Activated T-helper 1 cell treated with Interleukin-2 at 50 U/mL for 16 hours (primary cell): ENCODE measurements around the gene CYS1.
"Not testable (repeated sequence)": the region's sequence is repeated elsewhere in the genome, so short reads cannot be mapped to it uniquely, and the experiment has no call there.

Experiments used
- DNase-seq: peaks from one replicate; pipeline ENCODE4 v3.0.0-alpha.2; 2020; ENCODE audit warnings: low read depth

CYS1 gene

DNA sequence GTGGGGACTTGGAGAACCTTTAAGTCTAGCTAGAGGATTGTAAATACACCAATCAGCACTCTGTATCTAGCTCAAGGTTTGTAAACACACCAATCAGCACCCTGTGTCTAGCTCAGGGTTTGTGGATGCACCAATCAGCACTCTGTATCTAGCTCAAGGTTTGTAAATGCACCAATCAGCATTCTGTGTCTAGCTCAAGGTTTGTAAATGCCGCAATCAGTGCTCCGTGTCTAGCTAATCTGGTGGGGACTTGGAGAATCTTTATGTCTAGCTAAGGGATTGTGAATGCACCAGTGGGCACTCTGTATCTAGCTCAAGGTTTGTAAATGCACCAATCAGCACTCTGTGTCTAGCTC is 11.7 kb upstream of the CYS1 start:
- not testable (repeated sequence) for DNase-seq

DNA sequence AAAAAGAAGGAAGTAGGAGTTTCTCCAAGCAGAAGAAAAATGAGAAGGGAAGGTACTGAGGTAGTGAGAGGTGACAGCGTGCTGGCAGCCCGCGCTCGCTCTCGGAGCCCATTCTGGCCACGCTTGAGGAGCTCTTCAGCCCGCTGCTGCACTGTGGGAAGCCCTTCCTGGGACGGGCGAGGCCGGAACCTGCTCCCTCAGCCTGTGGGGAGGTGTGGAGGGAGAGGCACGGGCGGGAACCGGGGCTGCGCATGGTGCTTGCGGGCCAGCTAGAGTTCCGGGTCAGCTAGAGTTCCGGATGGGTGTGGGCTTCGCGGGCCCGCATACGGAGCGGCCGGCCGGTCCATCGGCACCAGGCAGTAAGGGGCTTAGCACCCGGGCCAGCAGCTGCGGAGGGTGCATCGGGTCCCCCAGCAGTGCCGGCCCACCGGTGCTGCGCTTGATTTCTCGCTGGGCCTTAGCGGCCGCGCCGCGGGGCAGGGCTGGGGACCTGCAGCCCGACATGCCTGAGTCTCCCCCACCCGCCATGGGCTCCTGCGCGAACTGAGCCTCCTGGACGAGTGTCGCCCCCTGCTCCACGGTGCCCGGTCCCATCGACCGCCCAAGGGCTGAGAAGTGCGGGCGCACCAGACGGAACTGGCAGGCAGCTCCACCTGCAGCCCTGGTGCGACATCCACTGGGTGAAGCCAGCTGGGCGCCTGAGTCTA is 11.1 kb upstream of the CYS1 start:
- DNase-seq: no peak

DNA sequence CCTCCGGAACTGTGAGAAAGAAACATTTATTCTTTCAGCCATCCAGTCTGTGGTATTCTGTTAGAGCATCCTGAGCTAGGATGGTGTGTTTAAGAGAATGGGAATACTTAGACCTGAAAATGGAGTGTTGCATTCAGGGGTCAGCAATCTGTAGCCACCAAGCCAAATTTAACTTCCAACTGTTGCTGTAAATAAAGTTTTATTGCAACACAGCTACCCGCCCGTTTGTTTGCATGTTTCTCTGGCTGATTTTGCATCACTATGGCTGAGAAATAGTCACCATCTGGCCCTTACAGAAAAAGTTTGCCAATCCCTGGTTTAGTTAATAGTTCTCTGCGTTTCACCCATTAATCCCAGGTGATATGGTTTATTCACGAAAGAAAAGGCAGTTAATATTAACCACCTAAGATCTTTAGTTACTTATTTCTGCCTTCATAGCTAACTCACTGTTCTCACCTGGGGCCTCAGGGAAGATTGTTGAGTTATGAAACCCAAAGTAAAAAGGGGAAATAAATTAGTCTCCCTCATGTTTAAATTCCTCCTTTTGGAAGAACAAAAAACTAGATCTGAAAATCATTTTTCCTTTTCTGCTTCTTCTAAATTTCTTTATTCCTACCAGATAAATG is 9.5 kb upstream of the CYS1 start:
- DNase-seq: no peak

DNA sequence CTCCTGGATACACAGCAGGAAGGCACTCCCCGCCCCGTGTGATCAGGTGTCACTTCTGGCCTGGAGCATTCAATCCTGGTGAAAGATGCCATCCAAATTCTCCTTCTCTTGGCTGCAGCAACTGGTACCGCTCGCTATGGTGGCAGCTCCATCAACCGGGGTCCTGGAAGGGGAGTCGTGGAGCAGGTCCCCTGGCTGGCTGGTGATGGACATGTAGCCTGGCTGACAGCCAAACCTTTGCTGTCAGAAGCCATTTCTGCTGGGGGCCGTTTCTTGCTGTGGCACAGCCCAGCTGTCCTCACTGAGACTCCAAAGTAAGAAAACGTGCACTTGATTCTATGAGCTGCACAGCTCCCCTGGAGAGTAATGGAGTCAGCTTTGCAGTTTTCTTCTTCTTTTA is 7.1 kb upstream of the CYS1 start:
- no peak for DNase-seq

DNA sequence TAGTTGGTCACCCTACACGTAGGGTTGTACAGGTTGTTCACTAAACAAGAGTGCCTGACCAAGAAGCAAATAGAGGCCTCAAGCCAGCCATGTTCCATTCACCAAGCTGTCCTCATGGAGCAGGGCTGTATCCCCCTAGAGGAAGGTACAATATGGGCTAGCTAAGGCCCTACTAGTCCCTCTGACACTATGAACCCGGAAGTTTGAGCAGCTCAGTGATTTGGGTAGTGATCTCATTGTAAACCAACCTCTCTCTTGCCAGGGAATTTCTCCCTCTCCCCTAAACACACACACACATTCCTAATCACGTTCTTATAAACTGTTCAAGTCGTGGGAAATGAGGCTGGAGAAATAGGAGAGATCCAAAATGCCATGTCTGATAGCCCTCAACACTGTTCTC is 6.7 kb upstream of the CYS1 start:
- no peak for DNase-seq

DNA sequence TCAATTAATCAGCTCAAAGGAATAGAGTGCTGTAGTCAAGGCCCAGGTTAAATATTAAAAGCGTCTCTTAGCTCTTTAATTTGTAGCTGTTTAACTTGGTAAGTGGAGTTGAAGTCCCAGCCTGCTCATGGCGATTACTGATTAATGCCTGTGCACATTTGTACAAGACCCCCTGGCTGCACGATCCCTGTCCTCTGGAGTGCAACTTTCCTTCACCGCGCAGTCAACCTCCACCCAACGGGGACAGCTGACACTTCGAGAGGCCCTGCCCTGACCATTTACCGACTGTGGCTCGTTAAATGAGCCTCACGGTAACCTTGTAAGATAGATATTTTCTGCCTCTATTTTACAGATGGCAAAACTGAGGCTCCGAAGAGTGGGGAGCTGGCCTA is 5.5 kb upstream of the CYS1 start:
- no peak for DNase-seq

DNA sequence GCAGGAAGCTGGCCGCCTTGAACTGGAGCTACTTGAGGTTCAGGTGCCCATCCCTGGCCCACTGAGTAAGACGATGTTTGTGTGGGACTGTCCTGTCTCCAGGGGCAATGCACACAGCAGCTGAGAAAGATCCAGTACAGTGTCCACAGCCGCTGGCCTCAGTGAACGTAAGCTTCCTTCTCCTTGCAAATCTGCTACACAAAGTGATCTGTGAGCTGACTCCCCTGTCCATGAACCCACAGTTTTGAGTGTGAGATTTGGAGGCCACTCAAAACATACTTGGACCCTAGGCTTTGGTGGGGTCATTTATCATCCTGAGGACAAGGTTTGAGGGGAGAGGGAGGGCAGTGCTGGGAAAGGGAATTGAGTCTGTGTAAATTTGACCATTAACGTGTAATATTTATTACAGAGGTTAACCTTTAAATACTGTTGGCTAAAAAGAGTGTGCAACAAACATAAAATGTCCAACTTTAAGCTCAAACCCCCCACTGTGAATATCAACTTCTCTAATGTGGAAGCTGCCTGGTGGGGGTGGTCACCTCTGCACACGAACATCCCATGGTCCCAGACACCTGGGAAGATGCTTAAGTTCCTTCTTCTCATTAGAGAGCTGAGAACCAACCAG is 4.9 kb upstream of the CYS1 start:
- DNase-seq: no peak

DNA sequence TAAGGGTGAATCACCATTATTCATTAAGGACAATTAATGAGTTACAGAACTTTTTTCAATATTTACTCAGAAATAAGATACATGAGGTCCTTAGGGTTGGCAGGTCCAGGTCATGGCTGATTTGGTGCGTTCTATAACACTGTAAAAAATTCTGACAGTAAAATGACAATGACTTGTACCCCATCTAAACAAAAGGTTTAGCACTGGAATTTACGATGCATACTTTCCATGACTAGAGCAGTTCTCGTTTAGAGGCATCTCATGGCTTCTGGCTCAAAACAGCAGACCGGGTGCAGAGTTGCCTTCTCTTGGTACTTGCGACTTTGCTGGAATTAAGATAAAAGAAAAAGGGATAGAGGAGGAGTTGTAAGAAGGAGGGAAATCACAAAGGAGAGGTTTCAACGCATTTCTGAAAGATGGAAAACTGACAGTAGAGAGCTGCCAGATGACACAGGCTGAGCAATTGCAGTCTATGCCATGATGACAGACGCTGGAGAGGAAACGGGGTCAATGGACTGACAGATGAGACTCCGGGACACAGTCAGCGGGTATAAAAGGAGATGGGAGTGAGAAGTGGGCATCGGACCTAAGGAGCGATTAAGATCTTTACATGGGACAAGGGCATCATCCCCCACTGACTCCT is 4.1 kb upstream of the CYS1 start:
- DNase-seq: no peak

DNA sequence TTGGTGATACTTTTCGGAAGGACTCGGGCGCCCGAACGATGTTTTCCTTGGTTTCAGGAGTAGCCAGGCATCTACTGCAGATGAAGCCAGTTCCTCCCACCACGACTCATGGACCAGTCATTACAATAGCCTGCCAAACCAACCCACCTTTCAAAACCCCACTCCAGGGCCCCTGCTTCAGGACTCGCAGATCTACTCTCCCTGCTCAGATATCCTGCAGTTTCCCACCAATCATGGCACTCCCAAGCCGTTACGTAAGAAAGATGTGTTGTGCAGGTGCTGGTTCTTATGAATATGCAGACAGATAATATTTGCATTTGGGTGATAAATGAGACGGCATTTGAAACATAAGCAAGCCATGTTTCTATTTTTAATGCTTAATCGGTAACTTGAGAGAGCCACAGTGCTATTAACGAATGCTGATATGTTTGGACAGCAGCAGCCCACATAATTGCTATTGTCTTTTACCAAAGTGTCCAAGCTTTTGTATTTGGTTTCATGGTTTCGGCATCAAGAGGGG is 3.5 kb upstream of the CYS1 start:
- DNase-seq: no peak

DNA sequence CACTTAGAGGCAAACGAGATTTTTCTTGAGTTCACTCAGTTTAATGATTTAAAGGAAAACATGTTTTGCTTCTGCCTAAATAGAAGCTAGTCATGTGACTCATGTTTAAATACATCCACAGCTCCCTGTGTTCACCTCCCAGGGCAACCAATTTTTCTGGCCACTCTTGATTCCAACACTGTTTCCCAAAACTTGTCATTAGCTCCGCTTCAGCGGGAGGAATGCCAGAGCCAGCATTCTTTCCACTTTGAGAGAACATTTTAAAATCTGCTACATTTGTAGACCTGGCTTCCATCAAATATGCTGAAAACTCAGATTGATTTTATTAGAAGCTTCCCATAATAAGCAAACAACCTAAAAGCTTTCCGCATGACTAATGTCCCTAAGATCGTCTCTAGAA is 2.8 kb upstream of the CYS1 start:
- no peak for DNase-seq

DNA sequence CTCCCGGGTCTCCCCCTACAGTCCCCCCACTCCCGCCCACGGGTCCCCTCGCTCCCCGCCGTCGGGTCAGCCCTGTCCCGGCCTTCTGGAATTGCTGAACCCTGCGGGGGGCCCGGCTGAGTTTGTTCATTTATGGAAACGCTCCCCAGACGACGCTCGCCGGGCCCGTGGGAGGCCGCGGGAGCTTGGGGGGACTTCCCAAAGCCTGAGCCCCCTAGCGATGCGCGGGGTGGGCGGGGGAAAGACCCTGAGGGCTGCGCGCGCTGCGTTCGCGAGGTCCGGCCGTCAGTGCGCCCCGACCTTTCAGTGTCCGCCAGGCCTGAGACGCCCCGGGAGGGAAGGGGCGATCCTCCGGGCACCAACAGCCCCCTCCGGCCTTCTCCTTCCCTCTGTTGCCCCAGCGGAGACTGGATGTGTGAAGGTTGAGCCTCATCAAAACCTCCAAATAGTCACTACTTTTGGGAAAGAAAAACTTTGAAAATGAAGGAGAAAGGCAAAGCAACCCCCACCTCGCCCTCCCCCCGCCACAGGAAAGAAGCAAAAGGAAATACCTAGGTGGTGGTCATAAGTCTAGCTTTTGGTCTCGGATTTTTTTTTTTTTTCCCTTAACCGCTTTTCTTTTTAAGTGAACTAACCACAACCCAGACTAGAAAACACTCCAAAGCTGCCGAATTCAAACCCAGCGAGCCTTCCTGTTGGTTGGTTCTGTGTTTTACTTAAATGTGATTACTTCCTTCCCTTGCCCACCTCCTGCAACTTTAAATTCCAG is 509 bp upstream of the CYS1 start:
- no peak for DNase-seq

DNA sequence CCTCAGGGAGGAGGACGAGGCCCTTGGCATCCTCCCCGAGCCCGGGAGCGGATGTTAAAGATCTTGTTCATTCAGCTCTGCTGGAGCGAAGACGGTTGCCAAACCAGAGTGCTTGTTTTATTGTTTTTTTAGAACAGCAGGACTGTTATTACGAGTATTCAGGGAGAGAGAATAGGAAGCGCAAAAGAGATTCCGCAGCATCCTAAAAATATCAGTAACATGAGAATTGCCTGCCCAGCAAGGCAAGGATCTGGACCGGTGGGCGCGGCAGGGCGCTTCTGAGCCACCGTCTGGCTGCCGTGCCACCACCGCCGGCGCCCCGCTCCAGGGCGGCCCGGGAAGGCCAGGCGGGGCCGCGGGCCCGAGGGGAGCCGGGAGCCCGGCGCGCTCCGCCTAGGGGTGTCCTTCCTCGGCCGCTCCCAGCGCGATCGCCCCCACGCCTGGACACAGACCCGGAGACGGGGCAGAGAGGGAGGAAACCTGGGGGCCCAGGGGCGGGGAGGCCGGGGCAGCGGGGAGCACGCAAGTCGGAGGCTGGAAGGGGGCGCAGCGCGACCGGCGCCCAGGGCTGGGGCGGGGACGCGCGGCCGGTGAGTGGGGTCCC is 843 bp downstream of the CYS1 start:
- no peak for DNase-seq

DNA sequence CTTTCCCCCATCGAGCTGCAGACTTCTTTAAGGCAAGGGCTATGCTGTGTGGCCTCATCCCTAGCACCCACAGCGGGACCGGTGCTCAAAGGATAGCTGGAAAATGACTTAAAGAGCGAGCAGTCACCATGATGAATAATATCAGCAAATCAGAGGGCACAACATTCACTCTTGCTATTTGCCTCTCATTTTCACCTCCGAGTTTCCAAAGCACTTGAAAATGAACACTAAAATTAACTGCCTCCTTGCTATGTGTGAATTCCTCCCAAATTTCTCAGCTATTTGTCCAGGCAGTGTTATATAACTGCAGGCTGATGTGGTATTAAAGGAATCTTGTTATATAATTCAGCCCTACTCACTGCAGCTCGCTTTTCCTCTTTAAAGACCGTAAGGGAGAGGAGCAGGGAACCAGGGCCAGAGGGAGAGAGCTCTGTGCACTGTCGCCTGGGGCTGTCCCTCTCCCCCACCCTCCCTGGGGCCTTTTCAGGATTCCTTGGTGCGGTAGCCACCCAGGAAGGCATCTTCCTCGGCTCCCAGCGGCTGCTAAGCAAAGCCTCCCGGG is 1.4 kb downstream of the CYS1 start:
- DNase-seq: no peak

DNA sequence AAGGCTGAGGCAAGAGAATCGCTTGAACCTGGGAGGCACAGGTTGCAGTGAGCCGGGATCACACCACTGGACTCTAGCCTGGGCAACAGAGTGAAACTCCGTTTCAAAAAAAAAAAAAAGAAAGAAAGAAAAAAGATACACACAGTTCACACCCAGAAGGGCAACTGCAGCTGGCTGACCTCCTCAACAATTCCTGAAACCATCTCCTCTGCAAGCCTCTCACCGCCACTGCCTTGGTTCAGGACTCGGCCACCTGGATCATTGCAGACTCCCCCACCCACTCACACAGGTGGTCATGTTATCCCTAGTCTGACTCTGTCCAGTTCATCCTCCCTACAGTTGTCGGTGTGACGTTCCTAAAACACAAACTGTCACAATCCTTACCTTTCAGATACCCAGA is 2.2 kb downstream of the CYS1 start:
- no peak for DNase-seq

DNA sequence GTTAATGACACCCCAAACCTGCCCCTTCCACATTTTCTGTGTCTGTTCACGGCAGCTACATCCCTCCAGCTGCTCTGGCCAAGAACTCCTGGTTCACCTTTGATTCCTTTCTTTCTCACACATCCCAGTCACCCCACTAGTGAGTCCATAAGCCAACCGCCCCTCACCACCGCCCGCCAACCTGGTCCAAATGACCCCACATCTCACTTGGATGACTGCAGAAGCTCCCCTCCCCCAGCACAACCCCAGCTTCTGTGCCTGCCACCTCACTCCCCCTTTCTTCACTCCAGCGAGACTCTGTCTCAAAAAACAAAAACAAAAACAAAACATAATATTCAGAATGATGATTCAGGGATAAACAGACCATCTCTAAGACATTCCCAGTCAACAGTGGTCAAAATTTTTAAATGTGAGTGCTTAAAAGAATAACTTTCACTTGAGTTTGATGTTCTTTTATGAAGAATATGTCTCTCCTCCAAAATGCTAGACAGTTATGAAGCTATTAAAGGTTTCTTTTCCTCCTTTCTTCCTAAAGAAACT is 3.2 kb downstream of the CYS1 start:
- DNase-seq: no peak

DNA sequence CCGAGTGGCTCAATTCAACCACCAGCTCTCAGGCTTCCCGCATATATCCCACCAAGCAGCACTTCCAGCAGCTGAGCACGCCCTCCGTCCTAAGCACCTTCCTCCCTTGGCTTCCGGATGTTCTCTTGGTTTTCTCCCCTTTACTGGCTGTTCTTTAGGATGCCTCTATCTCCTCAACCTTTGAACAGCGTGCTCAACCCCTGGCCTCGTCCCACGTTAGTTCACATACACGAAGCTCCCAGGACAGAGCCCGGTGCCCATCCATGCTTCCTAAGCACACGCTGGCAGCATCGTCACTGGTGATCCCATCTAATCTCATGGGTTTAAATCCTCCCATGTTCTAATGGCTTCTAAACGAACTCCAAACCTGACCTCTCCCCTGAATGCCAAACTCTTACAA is 3.7 kb downstream of the CYS1 start:
- no peak for DNase-seq

DNA sequence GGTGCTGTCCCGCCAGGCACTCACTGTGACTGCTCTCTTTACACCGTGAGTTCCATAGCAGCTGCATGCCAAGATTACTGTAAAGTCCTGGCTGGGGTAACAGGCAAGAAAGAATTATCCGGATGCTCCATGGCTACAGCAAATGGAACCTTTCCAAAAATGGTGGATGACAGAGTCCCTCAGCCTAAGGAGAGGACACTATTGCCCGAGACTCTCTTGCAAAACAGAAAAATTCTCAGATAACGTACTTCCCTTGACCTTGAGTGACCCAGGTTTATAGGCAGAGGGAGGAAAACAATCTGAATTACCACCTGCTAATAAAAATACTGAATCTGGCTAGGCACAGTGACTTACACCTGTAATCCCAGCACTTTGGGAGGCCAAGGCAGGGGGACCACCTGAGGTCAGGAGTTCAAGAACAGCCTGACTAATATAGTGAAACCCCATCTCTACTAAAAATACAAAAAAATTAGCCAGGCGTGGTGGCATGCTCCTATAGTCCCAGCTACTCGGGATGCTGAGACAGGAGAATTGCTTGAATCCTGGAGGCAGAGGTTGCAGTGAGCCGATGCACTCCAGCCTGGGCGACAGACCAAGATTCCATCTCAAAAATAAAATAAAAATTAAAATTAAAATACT is 4.5 kb downstream of the CYS1 start:
- no peak for DNase-seq

DNA sequence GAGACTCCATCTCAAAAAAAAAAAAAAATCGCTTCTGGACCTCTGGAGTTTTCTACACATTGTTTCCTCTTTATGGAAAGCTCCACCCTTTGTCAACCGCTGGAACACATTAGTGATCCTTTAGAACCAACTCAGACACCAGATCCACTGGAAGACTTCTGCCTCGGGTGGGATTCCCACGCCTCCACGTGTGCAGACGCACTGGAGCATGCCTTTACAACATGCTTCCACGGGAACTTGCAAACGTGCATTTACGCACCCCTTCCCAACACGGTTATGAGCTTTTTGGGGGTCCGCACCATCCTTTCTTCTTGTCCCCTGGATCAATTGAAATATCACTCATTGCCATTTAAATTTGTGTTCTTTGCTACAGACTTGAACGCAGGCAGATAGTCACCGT is 5.1 kb downstream of the CYS1 start:
- no peak for DNase-seq

DNA sequence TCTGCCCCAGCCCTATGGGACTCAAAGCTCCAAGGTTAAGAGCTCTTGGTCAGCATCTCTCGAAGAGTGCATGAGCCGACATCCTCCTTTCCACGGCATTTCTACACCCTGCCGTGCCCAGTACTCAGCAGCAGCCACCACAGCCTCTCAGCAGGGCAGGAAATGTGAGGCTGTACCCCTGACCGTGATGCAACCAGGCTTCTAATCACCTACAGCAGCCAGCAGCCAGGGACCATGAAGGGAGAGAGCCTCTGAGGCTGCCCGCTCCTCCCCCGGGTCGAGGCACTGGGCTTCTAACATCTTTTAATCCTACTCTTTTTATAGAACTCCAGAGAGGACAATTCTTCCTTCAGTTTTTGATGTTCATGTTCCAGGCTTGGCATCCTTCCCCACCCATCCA is 6.5 kb downstream of the CYS1 start:
- no peak for DNase-seq

DNA sequence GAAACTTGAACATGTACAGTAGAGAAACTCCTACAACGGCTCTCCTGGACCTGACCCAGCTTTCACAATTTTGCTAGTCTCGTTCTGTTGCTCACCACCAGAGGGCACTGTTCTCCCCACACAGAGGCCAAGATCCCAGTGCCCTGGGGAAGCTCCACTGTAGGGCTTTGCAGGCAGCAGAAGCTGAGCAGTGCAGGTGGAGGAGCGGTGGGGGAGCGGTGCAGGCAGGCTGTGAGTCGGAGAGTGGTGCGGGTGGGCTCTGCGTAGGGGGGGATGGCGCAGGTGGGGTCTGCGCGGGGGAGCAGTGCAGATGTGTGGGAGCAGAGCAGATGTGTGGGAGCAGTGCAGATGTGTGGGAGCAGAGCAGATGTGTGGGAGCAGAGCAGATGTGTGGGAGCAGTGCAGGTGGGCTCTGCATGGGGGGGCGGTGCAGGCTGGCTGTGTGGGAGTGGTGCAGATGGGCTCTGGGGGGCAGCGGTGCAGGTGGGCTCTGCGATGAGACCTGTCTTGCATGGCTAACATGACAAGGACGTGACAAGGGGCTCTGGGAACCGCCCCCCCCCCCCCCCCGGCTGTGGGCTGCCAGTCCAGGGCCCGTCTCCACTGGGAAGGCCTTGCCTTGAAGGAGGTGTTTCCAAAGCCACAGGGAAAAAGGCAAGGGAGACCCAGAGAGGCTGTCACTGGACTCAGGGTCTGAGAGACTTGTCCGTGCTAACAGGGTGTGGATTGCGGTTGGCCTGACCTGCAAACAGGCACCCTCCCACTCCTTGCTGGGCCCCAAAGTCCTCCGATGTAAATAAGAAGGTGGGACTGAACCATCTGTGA is 7.3 kb downstream of the CYS1 start:
- DNase-seq: peak; percentile 51
